SK-N-SH treated with all-trans-retinoic acid at 6 μM for 48 hours (cell line): Measurements from ENCODE around the gene UGGT2.

ENCODE experiments used
- GLIS3 ChIP-seq: fragments of 250-450 bp; sonication (Bioruptor Pico); IDR thresholded peaks from 2 replicates; pipeline ENCODE4 v1.5.0; 2020; ENCODE audit warnings: mild to moderate bottlenecking, moderate library complexity
- PATZ1 ChIP-seq: fragments of 250-450 bp; sonication (Bioruptor Pico); IDR thresholded peaks from 2 replicates; pipeline ENCODE4 v1.8.0; 2020; ENCODE audit warnings: mild to moderate bottlenecking, moderate library complexity, borderline replicate concordance
- TCF4 ChIP-seq: fragments of 250-450 bp; sonication (Bioruptor Pico); IDR thresholded peaks from 2 replicates; pipeline ENCODE4 v1.8.0; 2021; ENCODE audit warnings: mild to moderate bottlenecking, moderate library complexity, borderline replicate concordance
- ZFP3 ChIP-seq: fragments of 250-450 bp; sonication (Bioruptor Pico); IDR thresholded peaks from 2 replicates; pipeline ENCODE4 v1.5.0; 2020; ENCODE audit warnings: mild to moderate bottlenecking, moderate library complexity
- ZNF8 ChIP-seq: fragments of 450-650 bp; formaldehyde crosslinking; IDR thresholded peaks from 2 replicates; pipeline ENCODE4 v1.5.0; 2020; ENCODE audit warnings: mild to moderate bottlenecking, moderate library complexity
- TF ChIP-seq, protein P1 (sequence below): fragments of 250-450 bp; sonication (Bioruptor Pico); IDR thresholded peaks from 2 replicates; pipeline ENCODE4 v1.8.0; 2021; ENCODE audit warnings: low read depth, mild to moderate bottlenecking, moderate library complexity, borderline replicate concordance

- TF ChIP-seq ZFP3 (no peak), GLIS3 (CRISPR knock-in tag) (no peak), ZNF8 (no peak), PATZ1 (CRISPR knock-in tag) (no peak), TCF4 (CRISPR knock-in tag) (no peak)
- TF ChIP-seq, protein P1, sequence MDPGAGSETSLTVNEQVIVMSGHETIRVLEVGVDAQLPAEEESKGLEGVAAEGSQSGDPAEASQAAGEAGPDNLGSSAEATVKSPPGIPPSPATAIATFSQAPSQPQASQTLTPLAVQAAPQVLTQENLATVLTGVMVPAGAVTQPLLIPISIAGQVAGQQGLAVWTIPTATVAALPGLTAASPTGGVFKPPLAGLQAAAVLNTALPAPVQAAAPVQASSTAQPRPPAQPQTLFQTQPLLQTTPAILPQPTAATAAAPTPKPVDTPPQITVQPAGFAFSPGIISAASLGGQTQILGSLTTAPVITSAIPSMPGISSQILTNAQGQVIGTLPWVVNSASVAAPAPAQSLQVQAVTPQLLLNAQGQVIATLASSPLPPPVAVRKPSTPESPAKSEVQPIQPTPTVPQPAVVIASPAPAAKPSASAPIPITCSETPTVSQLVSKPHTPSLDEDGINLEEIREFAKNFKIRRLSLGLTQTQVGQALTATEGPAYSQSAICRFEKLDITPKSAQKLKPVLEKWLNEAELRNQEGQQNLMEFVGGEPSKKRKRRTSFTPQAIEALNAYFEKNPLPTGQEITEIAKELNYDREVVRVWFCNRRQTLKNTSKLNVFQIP (CRISPR knock-in tag), result no peak
Observed at GRCh38 chr13:95926231-95926630, 127.0 kb downstream of the UGGT2 start.
